Hematopoietic multipotent progenitor cell treated with erythropoietin and hydrocortisone succinate and interleukin-3 and kit ligand, for 4 days (in vitro differentiated cells): ENCODE results near the gene TTC9B.
"Not testable (repeated sequence)": the region's sequence is repeated elsewhere in the genome, so short reads cannot be mapped to it uniquely, and the experiment has no call there.

ENCODE experiments used
- DNase-seq: peaks from one replicate; pipeline ENCODE4 v3.0.0-alpha.2; 2015

Gene TTC9B

GRCh38 chr19:40213251-40213829 is 4.8 kb downstream of the TTC9B start:
- DNase-seq = no peak

DNA sequence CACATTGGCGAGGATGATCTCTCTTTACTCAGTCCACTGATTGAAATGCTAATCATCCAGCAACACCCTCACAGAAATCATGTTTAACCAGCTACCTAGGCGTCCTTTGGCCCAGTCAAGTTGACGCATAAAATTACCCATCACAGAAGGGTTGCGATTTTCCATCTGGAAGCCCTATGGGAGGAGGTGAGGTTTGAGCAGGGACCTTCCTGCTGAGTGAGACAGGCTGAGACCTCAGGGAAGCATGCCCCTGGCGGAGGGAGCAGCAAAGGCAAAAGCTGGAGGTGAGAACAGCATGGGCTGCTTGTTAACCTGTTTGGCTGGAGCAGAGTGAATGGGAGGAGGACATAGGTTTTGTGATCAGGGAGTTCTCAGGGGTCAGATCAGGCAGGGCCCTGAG is 7.3 kb downstream of the TTC9B start:
- DNase-seq = no peak

GRCh38 chr19:40208602-40209001 is 9.6 kb downstream of the TTC9B start:
- no peak for DNase-seq

GRCh38 chr19:40205760-40206159 is 12.4 kb downstream of the TTC9B start:
- no peak for DNase-seq

DNA sequence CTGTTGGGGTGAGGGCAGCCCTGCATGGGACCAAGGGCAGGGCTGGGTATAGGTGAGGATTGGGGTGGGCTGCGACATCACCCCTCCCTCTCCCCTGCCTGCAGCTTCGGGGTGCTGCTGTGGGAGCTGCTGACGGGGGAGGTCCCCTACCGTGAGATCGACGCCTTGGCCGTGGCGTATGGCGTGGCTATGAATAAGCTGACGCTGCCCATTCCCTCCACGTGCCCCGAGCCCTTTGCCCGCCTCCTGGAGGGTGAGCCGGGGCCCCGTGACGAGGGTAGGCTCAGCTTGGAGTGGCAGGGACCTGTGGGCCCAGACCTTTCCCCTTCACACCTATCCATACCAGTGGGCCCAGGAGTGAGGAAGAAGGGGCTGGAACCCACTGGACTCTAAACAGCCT is 13.8 kb downstream of the TTC9B start:
- DNase-seq = no peak

DNA sequence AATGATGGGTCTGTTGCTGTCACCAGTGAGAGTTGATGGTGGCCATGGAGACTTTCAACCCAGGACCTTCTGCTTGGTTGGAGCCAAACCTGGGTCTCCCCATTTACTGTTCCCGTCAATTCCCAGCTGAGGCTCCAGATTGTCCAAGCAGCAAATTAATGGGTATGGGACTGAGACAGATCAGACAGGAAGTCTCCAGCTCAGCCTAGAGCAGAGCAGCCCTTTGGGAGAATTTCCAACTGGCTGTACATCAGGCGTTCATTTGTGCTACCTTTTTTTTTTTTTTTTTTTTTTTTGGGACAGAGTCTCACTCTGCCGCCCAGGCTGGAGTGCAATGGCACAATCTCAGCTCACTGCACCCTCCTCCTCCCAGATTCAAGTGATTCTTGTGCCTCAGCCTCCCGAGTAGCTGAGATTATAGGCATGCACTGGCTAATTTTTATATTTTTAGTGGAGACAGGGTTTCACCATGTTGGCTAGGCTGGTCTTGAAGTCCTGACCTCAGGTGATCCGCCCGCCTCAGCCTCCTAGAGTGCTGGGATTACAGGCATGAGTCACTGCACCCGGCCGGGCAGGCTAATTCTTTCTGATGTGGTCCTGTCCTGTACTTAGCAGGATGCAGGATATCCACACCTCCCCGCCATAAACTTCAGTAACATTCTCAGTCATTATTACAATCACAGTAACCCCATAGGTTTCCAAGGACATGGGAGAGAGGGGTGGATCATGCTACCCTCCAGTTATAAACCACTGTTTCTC is 17.7 kb downstream of the TTC9B start:
- DNase-seq = no peak

- no peak for DNase-seq
Observed at GRCh38 chr19:40198272-40198990, 19.8 kb downstream of the TTC9B start.

DNA sequence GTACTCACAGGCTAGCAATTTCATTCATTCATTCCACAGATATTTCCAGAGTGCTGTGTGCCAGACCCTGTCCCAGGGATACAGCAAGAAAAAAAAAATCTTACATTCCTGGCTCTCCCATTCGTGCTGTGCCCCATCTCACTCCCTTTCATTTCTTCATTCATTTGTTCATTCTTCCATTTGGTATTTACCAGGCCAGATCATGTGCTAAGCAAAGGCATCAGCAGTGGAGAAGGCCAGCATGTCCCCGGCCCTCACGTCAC is 24.7 kb downstream of the TTC9B start:
- DNase-seq = no peak

DNA sequence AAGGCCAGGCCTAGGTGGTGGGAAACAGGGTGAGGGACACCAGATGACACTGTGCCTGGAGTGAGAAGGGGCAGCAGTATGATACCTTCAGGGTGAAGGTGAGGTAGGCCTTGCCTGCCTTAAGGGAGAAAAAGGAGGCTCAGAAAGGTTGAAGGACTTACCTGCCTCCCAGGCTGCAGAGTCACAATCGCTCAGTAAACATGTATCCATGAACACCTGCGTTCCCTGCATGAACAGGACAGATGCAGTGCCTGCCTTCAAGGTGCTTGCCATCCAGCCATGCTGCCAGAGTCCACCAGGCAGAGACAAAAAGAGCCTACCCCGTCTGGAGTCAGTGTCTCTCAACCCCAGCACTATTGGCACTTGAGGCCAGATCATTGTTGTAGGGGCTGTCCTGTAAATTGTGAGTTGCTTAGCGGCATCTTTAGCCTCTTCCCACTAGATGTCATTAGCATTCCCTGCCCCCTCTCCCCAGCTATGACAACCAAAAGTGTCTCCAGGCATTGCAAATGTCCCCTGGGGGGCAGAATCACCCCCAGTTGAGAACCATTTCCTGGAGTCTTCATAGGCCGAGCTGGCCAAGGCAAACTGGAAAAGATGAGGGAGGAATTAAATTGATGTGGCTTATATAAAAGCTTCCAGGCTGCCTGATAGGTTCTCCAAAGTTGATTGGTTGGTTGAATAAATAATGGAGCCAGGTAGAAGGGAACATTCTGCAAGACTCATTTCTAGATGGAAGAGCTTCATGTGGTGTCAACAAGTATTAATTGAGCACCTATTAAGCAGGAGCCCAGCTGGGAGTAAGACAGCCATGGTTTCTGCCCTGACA is 25.2 kb downstream of the TTC9B start:
- DNase-seq = no peak

- DNase-seq = peak; percentile 53
Observed at GRCh38 chr19:40191836-40192646, 26.1 kb downstream of the TTC9B start.

- DNase-seq = peak; percentile 82
Observed at GRCh38 chr19:40190891-40191835, 27.0 kb downstream of the TTC9B start, which contains the start of gene MAP3K10. Gene MAP3K10 (plus strand): TSS chr19:40191426. CDS start chr19:40192032, 606 bp downstream.

GRCh38 chr19:40184273-40184672 is 33.9 kb downstream of the TTC9B start:
- no peak for DNase-seq

DNA sequence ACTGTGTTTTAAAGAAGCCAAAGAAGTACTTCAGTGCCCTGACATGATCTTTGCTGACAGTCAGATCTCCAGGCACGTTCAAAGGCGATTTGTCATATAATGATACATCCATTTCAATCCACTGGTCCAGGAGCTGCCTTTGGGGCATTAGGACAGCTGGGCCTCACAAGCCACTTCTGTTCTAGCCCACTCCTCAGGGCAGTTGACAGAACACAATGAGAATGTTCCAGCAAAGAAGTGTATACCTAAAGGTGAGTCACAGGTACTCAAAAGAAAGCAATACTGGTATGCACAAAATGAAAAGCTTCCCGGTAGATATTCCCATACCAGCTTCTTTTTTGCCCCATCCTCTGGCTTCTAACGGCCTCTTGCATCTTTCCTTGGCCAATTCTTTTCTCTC is 39.4 kb downstream of the TTC9B start:
- DNase-seq = no peak

GRCh38 chr19:40177286-40178070 is 40.7 kb downstream of the TTC9B start:
- no peak for DNase-seq

- no peak for DNase-seq
Observed at GRCh38 chr19:40175820-40176219, 42.4 kb downstream of the TTC9B start.

DNA sequence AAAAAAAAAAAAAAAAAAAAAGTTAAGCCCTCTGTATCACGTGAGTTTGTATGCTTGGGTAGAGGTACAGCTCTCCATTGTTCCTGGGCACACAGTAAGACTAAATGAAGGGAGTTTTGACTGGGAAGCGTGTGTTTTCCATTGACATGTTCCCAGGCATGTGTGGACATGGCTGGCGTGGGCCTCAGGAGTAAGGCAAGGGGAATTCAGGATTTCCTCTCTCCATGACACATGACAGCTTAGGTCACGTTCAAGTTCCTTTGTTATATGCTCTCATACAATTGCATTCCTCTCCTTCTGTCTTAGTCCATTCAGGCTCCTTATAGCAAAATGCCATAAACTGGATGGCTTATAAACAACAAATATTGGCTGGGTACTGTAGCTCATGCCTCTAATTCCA is 44.1 kb downstream of the TTC9B start:
- DNase-seq = no peak

GRCh38 chr19:40171293-40171692 is 46.9 kb downstream of the TTC9B start:
- not testable (repeated sequence) for DNase-seq

DNA sequence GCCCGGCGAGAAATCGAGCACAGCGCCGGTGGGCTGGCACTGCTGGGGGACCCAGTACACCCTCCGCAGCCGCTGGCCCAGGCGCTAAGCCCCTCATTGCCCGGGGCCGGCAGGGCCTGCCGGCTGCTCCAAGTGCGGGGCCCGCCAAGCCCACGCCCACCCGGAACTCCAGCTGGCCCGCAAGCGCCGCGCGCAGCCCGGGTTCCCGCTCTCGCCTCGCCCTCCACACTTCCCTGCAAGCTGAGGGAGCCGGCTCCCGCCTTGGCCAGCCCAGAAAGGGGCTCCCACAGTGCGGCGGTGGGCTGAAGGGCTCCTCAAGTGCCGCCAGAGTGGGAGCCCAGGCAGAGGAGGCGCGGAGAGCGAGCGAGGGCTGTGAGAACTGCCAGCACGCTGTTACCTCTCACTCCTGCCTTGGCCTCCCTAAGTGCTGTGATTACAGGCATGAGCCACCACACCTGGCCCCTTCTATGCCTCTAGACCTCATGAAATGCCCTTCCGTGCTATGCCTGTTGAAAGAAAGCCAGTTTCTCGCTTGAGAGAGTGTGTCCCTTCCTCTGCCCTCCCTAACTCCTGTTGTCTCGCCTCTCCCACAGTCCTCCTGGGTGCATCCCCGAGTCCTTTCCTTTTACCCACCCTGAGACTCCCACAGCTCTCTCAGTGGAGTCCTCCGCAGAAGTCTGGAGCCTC is 47.7 kb downstream of the TTC9B start:
- not testable (repeated sequence) for DNase-seq

- not testable (repeated sequence) for DNase-seq
Observed at GRCh38 chr19:40169482-40170302, 48.5 kb downstream of the TTC9B start.
